Choroid plexus epithelial cell (primary cell): ENCODE results near the gene HLA-DRB1.
"Not testable (repeated sequence)": the region's sequence is repeated elsewhere in the genome, so short reads cannot be mapped to it uniquely, and the experiment has no call there.

ENCODE experiments used
- DNase-seq: peaks from one replicate; pipeline ENCODE4 v3.0.0-alpha.2; 2010; ENCODE audit warnings: low read depth
- H3K4me3 ChIP-seq: 2 replicates; pipeline ENCODE4 v1.5.1; 2011; ENCODE audit warnings: low read depth, mild to moderate bottlenecking, control low read depth, low read length, moderate library complexity
- TF ChIP-seq, protein P1 (sequence below): conservative IDR thresholded peaks from 2 replicates; pipeline ENCODE4 v1.5.1; 2011; ENCODE audit warnings: low read depth, mild to moderate bottlenecking, control low read depth, inconsistent platforms, low read length, moderate library complexity

Gene HLA-DRB1

GRCh38 chr6:32597024-32597423 is 7.4 kb upstream of the HLA-DRB1 start:
- TF ChIP-seq, protein P1, sequence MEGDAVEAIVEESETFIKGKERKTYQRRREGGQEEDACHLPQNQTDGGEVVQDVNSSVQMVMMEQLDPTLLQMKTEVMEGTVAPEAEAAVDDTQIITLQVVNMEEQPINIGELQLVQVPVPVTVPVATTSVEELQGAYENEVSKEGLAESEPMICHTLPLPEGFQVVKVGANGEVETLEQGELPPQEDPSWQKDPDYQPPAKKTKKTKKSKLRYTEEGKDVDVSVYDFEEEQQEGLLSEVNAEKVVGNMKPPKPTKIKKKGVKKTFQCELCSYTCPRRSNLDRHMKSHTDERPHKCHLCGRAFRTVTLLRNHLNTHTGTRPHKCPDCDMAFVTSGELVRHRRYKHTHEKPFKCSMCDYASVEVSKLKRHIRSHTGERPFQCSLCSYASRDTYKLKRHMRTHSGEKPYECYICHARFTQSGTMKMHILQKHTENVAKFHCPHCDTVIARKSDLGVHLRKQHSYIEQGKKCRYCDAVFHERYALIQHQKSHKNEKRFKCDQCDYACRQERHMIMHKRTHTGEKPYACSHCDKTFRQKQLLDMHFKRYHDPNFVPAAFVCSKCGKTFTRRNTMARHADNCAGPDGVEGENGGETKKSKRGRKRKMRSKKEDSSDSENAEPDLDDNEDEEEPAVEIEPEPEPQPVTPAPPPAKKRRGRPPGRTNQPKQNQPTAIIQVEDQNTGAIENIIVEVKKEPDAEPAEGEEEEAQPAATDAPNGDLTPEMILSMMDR = no peak
- no peak overlapping the region for H3K4me3 ChIP-seq
- no peak for DNase-seq

DNA sequence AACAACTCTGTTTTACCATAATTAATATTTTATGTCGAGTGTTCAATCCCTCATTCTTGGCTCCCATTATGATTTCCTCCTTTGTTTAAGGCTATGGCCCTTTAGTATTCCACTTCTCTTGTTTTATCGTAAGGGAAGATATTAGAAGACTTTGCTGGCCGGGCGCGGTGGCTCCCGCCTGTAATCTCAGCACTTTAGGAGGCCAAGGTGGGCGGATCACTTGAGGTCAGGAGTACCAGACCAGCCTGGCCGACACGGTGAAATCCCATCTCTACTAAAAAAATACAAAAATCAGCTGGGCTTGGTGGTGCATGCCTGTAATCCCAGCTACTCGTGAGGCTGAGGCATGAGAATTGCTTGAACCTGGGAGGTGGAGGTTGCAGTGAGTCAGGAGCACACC is 1.1 kb upstream of the HLA-DRB1 start:
- H3K4me3 ChIP-seq, DNase-seq: not testable (repeated sequence)

DNA sequence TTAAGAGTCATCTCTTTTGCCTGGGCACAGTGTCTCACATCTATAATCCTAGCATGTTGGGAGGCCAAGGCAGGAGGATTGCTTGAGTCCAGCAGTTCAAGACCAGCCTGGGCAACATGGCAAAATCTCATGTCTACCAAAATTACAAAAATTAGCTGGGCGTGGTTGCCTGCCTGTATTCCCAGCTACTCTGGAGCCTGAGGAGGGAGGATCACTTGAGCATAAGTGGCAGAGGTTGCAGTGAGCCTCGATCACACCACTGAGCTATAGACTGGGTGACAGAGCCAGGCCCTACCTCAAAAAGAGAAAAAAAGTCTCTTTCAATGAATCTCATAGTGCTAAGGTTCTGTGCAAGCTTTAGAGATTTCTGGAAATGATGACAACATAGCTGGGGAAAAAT is 1.5 kb downstream of the HLA-DRB1 start:
- no peak overlapping the region for H3K4me3 ChIP-seq
- TF ChIP-seq, protein P1 = no peak
- no peak for DNase-seq

- H3K4me3 ChIP-seq = no peak overlapping the region
- no peak for DNase-seq
- TF ChIP-seq, protein P1 = no peak
Measured at GRCh38 chr6:32583527-32583898, 6.1 kb downstream of the HLA-DRB1 start.

DNA sequence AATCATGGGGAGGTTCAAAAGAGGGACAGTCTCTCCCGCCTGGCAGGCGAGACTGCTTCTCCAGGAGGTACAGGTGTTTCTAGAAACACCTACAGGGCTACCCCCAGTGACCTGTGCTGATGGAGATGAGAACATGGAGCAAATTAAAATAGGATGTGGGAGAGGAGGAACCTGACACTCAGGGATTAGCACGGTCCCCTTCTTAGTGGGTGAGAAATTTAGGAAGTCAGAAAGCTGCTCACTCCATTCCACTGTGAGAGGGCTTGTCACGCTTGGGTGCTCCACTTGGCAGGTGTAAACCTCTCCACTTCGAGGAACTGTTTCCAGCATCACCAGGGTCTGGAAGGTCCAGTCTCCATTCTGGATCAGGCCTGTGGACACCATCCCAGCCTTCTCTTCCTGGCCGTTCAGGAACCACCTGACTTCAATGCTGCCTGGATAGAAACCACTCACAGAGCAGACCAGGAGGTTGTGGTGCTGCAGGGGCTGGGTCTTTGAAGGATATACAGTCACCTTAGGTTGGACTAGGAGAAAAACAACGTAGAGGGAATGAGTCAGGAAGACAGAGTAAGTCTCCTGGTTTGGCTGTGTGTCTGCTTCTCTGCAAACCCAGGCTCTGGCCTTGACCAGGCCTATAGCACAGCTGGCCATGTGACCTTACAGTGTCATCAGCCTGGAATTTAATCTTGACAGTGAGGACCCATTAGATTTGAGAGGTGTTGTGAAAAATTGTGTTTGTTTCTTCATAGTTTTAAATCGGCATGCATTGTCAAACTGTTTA is 8.1 kb downstream of the HLA-DRB1 start:
- no peak overlapping the region for H3K4me3 ChIP-seq
- no peak for DNase-seq
- TF ChIP-seq, protein P1 = no peak

DNA sequence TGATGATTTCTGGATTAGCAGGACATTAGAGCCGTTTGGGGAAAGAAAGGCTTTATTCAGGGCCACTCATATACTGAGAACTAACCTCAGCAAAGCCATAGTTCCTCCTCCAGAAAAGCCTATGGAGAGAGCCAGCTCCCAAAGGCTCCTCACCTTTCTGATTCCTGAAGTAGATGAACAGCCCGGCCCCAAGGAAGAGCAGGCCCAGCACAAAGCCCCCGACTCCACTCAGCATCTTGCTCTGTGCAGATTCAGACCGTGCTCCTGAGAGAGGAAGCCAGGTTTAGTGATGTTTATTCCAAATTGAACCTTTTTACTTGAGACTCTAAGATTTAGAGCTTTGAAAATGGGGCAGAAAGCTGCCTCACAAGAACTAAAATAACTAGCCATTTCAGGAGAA is 9.1 kb downstream of the HLA-DRB1 start:
- DNase-seq = no peak
- TF ChIP-seq, protein P1 = no peak
- H3K4me3 ChIP-seq = no peak overlapping the region

- H3K4me3 ChIP-seq = no peak overlapping the region
- TF ChIP-seq, protein P1 = no peak
- no peak for DNase-seq
Measured at GRCh38 chr6:32578962-32579361, 10.7 kb downstream of the HLA-DRB1 start.

DNA sequence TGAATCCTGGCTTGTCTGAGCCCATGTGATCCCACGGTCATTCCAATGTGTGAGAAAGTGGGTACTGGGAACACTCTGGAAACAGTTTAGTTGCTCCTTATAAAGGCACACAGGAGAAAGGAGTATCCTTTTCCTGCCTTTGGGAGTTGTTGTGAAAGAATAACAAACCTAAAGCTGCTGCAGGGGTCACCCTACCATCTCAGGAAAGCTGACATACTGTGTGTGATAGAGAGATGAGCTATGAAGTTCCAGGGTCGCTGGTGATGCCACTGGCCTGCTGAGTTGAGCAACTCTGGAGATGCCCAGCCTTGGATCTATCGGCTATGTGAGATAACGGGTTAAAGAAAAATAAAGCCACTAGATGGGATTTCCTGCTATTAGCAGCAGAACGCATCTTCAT is 12.2 kb downstream of the HLA-DRB1 start:
- not testable (repeated sequence) for DNase-seq, H3K4me3 ChIP-seq
